Liver (tissue), 9 donors: Measurements from ENCODE around the gene PCNX2. TPM values are rescaled to one million over a fixed set of nuclear protein-coding genes. Genes with fewer than 3 reads are reported as not detected.

Experiments
- DNase-seq: peaks from one replicate; pipeline ENCODE4 v3.0.0-alpha.2; 2017; ENCODE audit warnings: low spot score
- H3K27ac ChIP-seq, 2 donors: one replicate each; pipeline ENCODE4 v1.7.0; 2013; ENCODE audit warnings: inconsistent platforms in 2 of 2, low read length in 2 of 2, control low read depth in 1 of 2, low read depth in 1 of 2, mild to moderate bottlenecking in 1 of 2
- H3K27me3 ChIP-seq, 4 donors: one replicate each; pipeline versions ENCODE4 v1.6.1 to v1.7.0; 2013; ENCODE audit warnings: low read length in 3 of 4, inconsistent platforms in 1 of 4, mild to moderate bottlenecking in 1 of 4, moderate library complexity in 1 of 4; ENCODE audit not compliant: control insufficient read depth in 4 of 4, insufficient read depth in 4 of 4
- H3K36me3 ChIP-seq, 4 donors: one replicate each; pipeline versions ENCODE4 v1.6.1 to v1.7.0; 2013; ENCODE audit warnings: low read length in 3 of 4, mild to moderate bottlenecking in 3 of 4, low read depth in 1 of 4, moderate library complexity in 1 of 4; ENCODE audit not compliant: control insufficient read depth in 4 of 4, insufficient read depth in 3 of 4
- H3K4me1 ChIP-seq, 4 donors: one replicate each; pipeline versions ENCODE4 v1.6.1 to v1.7.0; 2013; ENCODE audit warnings: low read length in 3 of 4, mild to moderate bottlenecking in 3 of 4, moderate library complexity in 1 of 4; ENCODE audit not compliant: control insufficient read depth in 4 of 4, insufficient read depth in 4 of 4
- H3K4me3 ChIP-seq, 3 donors: one replicate each; pipeline versions ENCODE4 v1.6.1 to v1.7.0; 2013; ENCODE audit warnings: low read length in 3 of 3, control low read depth in 1 of 3, low read depth in 1 of 3, mild to moderate bottlenecking in 1 of 3
- H3K9ac ChIP-seq, 2 donors: one replicate each; pipeline ENCODE4 v1.7.0; 2013; ENCODE audit warnings: low read length in 2 of 2, mild to moderate bottlenecking in 2 of 2, moderate library complexity in 2 of 2, control low read depth in 1 of 2, low read depth in 1 of 2
- H3K9me3 ChIP-seq, 4 donors: one replicate each; pipeline versions ENCODE4 v1.6.1 to v1.7.0; 2013; ENCODE audit warnings: low read length in 3 of 4; ENCODE audit not compliant: control insufficient read depth in 4 of 4
- CTCF ChIP-seq: fragments of 150-350 bp; IDR thresholded peaks from 2 replicates; pipeline ENCODE4 v1.5.1; 2017; ENCODE audit warnings: improper control_type of control experiment, low read depth, low read length; ENCODE audit not compliant: missing input control
- EGR1 ChIP-seq, 2 donors: IDR thresholded peaks; 2 replicates each; pipeline ENCODE4 v1.6.1; 2016 to 2018; ENCODE audit warnings: antibody characterized with exemption in 2 of 2, low read depth in 2 of 2
- FOXA1 ChIP-seq: IDR thresholded peaks from 2 replicates; pipeline ENCODE4 v1.6.1; 2016; ENCODE audit warnings: antibody characterized with exemption
- GABPA ChIP-seq, 2 donors: IDR thresholded peaks in 1 of 2; conservative IDR thresholded peaks in 1 of 2; 2 replicates each; pipeline ENCODE4 v1.6.1; 2016; ENCODE audit warnings: antibody characterized with exemption in 2 of 2, mild to moderate bottlenecking in 1 of 2, moderate library complexity in 1 of 2
- HNF4A ChIP-seq, 2 donors: conservative IDR thresholded peaks; 2 replicates each; pipeline ENCODE4 v1.6.1; 2016; ENCODE audit warnings: antibody characterized with exemption in 2 of 2, mild to moderate bottlenecking in 2 of 2
- HNF4G ChIP-seq: IDR thresholded peaks from 2 replicates; pipeline ENCODE4 v1.6.1; 2016; ENCODE audit warnings: antibody characterized with exemption
- JUND ChIP-seq, 2 donors: IDR thresholded peaks; 2 replicates each; pipeline ENCODE4 v1.6.1; 2016; ENCODE audit warnings: antibody characterized with exemption in 2 of 2
- NR2F2 ChIP-seq: IDR thresholded peaks from 2 replicates; pipeline ENCODE4 v1.6.1; 2016; ENCODE audit warnings: antibody characterized with exemption
- RAD21 ChIP-seq, 2 donors: IDR thresholded peaks; 2 replicates each; pipeline ENCODE4 v1.6.1; 2016; ENCODE audit warnings: antibody characterized with exemption in 2 of 2, mild to moderate bottlenecking in 2 of 2
- SP1 ChIP-seq: IDR thresholded peaks from 2 replicates; pipeline ENCODE4 v1.6.1; 2018; ENCODE audit warnings: antibody characterized with exemption, mild to moderate bottlenecking
- TAF1 ChIP-seq: conservative IDR thresholded peaks from 2 replicates; pipeline ENCODE4 v1.6.1; 2016; ENCODE audit warnings: antibody characterized with exemption, mild to moderate bottlenecking
- YY1 ChIP-seq: IDR thresholded peaks from 2 replicates; pipeline ENCODE4 v1.6.1; 2016; ENCODE audit warnings: antibody characterized with exemption, mild to moderate bottlenecking
- WGBS: extraction: QIAGEN DNeasy Blood & Tissue Kit; methylation state at CpG from one replicate; pipeline ENCODE4 v1.1.7; 2013; 5-methylcytosine and 5-hydroxymethylcytosine counted together
- polyA plus RNA-seq, 2 donors: library from polyadenylated mRNA; stranded (reverse) in 1 of 2; unstranded in 1 of 2; fragments of 200-250 nt in 1 of 2; fragments of >200 nt in 1 of 2; fragmentation: Nextera tagmentation in 1 of 2; extraction: Ambion mirVana in 1 of 2; gene quantifications; one replicate each; pipeline versions ENCODE4 v1.2.1 to v1.2.3, GENCODE V29; 2013 to 2015
- total RNA-seq, 2 donors: library from RNA; depleted of rRNA; stranded (reverse); fragments of >200 nt; gene quantifications; one replicate each; pipeline ENCODE4 v1.2.3, GENCODE V29; 2014
- TF ChIP-seq, protein P1 (sequence below): IDR thresholded peaks from 2 replicates; pipeline ENCODE4 v1.6.1; 2016; ENCODE audit warnings: antibody characterized with exemption, mild to moderate bottlenecking
- donor health status: healthy.
- donor health status: healthy.
- donor health status: healthy.
- donor health status: healthy.
- donor health status: healthy.

PCNX2 gene
- total and polyA plus RNA-seq, 4 donors, result 0.20 to 3.1 (median 0.92) TPM

DNA sequence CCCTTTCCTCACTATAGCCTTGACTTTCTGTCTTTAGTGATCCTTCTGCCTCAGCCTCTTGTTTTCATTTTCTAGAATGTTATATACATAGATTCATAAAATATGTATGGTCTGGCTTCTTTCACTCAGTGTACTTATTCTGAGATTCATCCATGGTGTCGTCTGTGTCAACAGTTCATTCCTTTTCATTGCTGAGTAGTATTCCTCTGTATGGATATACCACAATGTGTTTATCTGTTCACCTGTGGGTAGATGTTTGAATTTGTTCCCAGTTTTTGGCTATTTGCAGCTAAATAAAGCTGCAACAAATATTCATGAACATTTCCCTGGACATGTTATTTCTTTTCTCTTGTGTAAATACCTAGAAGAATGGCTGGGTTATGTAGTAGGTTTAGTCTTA lies 131.8 kb downstream of the PCNX2 start:
- no peak for DNase-seq
- Histone ChIP-seq H3K4me3 (no peak overlapping the region), H3K9ac (no peak overlapping the region), H3K27ac (no peak overlapping the region), H3K9me3 (peaks cover 0 to 4% (median 2%) of the 10 kb centered on the region in 4 donors), H3K4me1 (no peaks in the 10 kb centered on the region), H3K27me3 (peaks cover 0 to 3% (median 0%) of the 10 kb centered on the region in 4 donors), H3K36me3 (no peaks in the 10 kb centered on the region)
- 80% methylated on average over 1 of the region's 1 CpG for WGBS
- TF ChIP-seq RAD21 (IDR thresholded peaks at IDR 0.05) (no peak), EGR1 (IDR thresholded peaks at IDR 0.05; ENCODE audit: low read depth in 2 of 2) (no peak), YY1 (no peak)
- TF ChIP-seq, protein P1, sequence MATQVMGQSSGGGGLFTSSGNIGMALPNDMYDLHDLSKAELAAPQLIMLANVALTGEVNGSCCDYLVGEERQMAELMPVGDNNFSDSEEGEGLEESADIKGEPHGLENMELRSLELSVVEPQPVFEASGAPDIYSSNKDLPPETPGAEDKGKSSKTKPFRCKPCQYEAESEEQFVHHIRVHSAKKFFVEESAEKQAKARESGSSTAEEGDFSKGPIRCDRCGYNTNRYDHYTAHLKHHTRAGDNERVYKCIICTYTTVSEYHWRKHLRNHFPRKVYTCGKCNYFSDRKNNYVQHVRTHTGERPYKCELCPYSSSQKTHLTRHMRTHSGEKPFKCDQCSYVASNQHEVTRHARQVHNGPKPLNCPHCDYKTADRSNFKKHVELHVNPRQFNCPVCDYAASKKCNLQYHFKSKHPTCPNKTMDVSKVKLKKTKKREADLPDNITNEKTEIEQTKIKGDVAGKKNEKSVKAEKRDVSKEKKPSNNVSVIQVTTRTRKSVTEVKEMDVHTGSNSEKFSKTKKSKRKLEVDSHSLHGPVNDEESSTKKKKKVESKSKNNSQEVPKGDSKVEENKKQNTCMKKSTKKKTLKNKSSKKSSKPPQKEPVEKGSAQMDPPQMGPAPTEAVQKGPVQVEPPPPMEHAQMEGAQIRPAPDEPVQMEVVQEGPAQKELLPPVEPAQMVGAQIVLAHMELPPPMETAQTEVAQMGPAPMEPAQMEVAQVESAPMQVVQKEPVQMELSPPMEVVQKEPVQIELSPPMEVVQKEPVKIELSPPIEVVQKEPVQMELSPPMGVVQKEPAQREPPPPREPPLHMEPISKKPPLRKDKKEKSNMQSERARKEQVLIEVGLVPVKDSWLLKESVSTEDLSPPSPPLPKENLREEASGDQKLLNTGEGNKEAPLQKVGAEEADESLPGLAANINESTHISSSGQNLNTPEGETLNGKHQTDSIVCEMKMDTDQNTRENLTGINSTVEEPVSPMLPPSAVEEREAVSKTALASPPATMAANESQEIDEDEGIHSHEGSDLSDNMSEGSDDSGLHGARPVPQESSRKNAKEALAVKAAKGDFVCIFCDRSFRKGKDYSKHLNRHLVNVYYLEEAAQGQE, result no peak

DNA sequence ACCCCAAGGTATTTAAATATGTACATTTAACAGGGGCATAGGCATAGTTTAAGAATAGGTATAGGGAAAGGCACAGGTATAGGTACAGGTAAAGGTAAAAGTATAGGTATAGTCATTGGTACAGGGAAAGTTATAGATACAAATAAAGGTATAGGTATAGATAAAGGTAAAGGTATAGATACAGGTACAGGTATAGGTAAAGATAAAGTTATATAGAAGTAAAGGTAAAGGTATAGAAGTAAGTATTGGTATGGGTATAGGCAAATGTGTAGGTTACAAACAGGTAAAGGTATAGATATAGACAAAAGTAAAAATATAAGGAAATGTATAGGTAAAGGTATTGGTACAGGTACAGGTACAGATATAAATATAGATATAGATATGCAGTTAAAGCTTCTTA lies 137.2 kb downstream of the PCNX2 start:
- TF ChIP-seq NR2F2, result no peak
- no peak for TF ChIP-seq GABPA (IDR thresholded peaks at IDR 0.05 in 1 of 2, conservative IDR thresholded peaks at IDR 0.05 in 1 of 2)
- TF ChIP-seq, protein P1, result no peak
- no peak for TF ChIP-seq CTCF
- no peak for DNase-seq
- Histone ChIP-seq H3K27me3 (no peaks in the 10 kb centered on the region), H3K9me3 (no peaks in the 10 kb centered on the region), H3K36me3 (no peaks in the 10 kb centered on the region), H3K4me3 (no peak overlapping the region), H3K4me1 (no peaks in the 10 kb centered on the region), H3K27ac (no peak overlapping the region), H3K9ac (no peak overlapping the region)

- Histone ChIP-seq H3K4me1 (no peaks in the 10 kb centered on the region), H3K27ac (no peak overlapping the region), H3K9ac (no peak overlapping the region), H3K27me3 (peaks cover 0 to 3% (median 0%) of the 10 kb centered on the region in 4 donors), H3K9me3 (no peaks in the 10 kb centered on the region), H3K36me3 (no peaks in the 10 kb centered on the region), H3K4me3 (no peak overlapping the region)
- TF ChIP-seq FOXA1, result no peak
- no peak for TF ChIP-seq HNF4A (conservative IDR thresholded peaks at IDR 0.05)
- TF ChIP-seq GABPA (IDR thresholded peaks at IDR 0.05 in 1 of 2, conservative IDR thresholded peaks at IDR 0.05 in 1 of 2), result no peak
- TF ChIP-seq HNF4G, result no peak
- no peak for TF ChIP-seq TAF1
- no peak for TF ChIP-seq JUND (IDR thresholded peaks at IDR 0.05)
- no peak for TF ChIP-seq SP1
- no peak for DNase-seq
Measured at GRCh38 chr1:233157245-233157644, 138.3 kb downstream of the PCNX2 start.
